ENCODE measurements around the gene RPTOR.
"Not testable (repeated sequence)": the region's sequence is repeated elsewhere in the genome, so short reads cannot be mapped to it uniquely, and the experiment has no call there.

DNA sequence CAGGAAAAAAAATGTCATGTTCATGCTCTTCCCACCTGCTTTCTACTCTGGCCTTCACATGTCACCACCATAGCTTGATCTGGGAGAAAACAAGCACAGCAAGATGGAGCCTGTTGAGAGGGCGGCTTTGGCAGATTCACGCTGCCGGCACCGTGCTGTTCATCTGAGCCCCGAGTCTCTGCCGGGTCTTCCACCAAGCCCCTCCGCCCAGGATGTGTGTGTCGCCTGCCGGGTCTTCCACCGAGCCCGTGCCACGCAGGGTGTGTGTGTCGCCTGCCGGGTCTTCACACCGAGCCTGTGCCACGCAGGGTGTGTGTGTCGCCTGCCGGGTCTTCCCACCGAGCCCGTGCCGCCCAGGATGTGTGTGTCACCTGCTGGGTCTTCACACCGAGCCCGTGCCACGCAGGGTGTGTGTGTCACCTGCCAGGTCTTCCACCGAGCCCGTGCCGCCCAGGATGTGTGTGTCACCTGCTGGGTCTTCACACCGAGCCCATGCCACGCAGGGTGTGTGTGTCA, 330.9 kb downstream of the RPTOR start:
- TF ChIP-seq, protein P1, sequence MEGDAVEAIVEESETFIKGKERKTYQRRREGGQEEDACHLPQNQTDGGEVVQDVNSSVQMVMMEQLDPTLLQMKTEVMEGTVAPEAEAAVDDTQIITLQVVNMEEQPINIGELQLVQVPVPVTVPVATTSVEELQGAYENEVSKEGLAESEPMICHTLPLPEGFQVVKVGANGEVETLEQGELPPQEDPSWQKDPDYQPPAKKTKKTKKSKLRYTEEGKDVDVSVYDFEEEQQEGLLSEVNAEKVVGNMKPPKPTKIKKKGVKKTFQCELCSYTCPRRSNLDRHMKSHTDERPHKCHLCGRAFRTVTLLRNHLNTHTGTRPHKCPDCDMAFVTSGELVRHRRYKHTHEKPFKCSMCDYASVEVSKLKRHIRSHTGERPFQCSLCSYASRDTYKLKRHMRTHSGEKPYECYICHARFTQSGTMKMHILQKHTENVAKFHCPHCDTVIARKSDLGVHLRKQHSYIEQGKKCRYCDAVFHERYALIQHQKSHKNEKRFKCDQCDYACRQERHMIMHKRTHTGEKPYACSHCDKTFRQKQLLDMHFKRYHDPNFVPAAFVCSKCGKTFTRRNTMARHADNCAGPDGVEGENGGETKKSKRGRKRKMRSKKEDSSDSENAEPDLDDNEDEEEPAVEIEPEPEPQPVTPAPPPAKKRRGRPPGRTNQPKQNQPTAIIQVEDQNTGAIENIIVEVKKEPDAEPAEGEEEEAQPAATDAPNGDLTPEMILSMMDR (IDR thresholded peaks at IDR 0.05; ENCODE audit: extremely low read depth in 1 of 2, insufficient read depth in 1 of 2, low read depth in 1 of 2, low read length in 2 of 2): not testable (repeated sequence)
- TF ChIP-seq EZH2 (IDR thresholded peaks at IDR 0.05; ENCODE audit: borderline replicate concordance, low read depth, low read length, severe bottlenecking); POLR2A (IDR thresholded peaks at IDR 0.05; ENCODE audit: low read depth, low read length); POLR2AphosphoS5 (IDR thresholded peaks at IDR 0.05; ENCODE audit: insufficient read depth, low read depth, low read length); GATA2 (IDR thresholded peaks at IDR 0.05; ENCODE audit: insufficient read depth, insufficient read length, low read depth, low read length): not testable (repeated sequence)
- TF ChIP-seq, protein P2, sequence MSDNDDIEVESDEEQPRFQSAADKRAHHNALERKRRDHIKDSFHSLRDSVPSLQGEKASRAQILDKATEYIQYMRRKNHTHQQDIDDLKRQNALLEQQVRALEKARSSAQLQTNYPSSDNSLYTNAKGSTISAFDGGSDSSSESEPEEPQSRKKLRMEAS (IDR thresholded peaks at IDR 0.05; ENCODE audit: insufficient read depth, insufficient read length): not testable (repeated sequence)

Measured in endothelial cell of umbilical vein (primary cell).